Cardiac fibroblast (primary cell): ENCODE results near the gene COL4A4.
A peak's percentile ranks its signal among the peaks of the same experiment; 100 is the strongest.

Source experiments
- DNase-seq, 2 donors: peaks; one replicate each; pipeline versions ENCODE4 v3.0.0 to v3.0.0-alpha.2; 2010; ENCODE audit warnings: low read depth in 2 of 2
- H3K4me3 ChIP-seq, 2 donors: replicated peaks in 1 of 2; 1 replicate in 1 of 2; 2 replicates in 1 of 2; pipeline ENCODE4 v1.5.1; 2011; ENCODE audit warnings: low read depth in 2 of 2, low read length in 2 of 2, mild to moderate bottlenecking in 2 of 2, moderate library complexity in 1 of 2
- CTCF ChIP-seq: IDR thresholded peaks from one replicate; pipeline ENCODE4 v1.5.1; 2011; ENCODE audit warnings: low read depth, mild to moderate bottlenecking, low read length, inconsistent platforms

The COL4A4 gene

DNA sequence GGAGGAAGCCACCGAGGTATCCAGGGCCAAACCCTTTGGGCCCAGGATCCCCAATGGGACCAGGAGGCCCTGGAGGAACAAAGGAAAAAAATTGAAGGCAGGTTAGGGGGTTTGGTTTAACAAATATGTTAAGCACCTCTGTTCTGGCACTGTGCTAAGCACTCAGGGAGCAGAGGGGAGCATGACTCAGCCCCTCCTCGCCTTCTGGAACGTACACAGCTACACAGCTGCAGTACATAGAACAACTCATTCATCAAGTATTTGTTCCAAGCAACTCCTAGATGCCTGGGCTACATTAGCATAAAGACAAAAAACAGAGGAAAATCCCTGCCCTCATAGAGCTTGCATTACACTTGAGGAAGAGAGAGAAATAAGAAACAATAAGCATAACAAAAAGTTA lies 153.6 kb downstream of the COL4A4 start:
- DNase-seq = peak; percentile 19 to 81
- no peak for TF ChIP-seq CTCF

GRCh38 chr2:227007940-227008339 lies 156.1 kb downstream of the COL4A4 start:
- no peak for TF ChIP-seq CTCF
- H3K4me3 ChIP-seq = no peak overlapping the region
- no peak for DNase-seq

More for the DNA sequence above, 153.6 kb downstream of the COL4A4 start:
- no peak overlapping the region for H3K4me3 ChIP-seq

DNA sequence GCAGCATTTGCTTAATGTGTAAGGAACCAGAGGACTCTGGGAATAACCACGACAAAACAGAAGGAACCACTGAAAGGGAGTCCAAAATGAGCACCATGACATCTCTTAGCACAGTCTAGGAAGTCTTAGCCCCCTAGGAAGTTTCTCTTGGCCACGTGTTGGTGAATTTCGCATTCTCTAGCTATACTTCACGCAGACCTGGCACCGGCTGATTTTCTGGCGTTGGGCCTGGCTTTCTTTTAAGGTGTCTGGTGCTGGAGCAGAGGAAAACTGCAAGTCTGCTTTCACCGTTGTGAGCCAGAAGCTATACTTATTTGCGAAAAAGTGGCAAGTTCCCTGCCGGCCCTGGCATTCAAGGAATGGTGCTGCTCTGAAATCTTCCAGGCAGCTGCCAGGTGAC lies 156.9 kb downstream of the COL4A4 start:
- no peak for TF ChIP-seq CTCF
- H3K4me3 ChIP-seq = no peak overlapping the region
- no peak for DNase-seq

- TF ChIP-seq CTCF = no peak
- DNase-seq = no peak
- H3K4me3 ChIP-seq = no peak overlapping the region
Measured at GRCh38 chr2:227006189-227006897, 157.7 kb downstream of the COL4A4 start.

DNA sequence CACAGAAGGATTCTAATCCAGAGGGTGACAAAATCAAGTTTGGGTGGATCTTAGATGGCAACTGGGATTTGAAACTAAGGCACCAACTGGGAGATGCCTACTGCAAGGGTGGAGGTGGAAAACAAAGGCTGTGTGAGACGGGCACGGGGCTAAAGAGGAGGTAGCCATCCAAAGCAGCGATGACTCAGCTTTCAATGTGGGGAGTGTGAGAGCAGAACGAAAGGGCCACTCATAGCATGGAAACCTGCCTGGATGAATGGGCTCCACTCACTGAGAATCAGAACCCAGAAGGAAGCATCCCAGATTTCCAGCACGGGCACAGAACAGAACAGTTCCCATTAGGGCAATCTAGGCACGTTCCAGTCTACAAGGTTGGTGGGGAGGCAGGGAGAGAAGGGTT lies 159.5 kb downstream of the COL4A4 start:
- TF ChIP-seq CTCF = no peak
- no peak overlapping the region for H3K4me3 ChIP-seq
- DNase-seq = no peak

- H3K4me3 ChIP-seq = no peak overlapping the region
- TF ChIP-seq CTCF = no peak
- no peak for DNase-seq
Measured at GRCh38 chr2:227000123-227000522, 163.9 kb downstream of the COL4A4 start.

GRCh38 chr2:226999661-227000060 lies 164.3 kb downstream of the COL4A4 start:
- TF ChIP-seq CTCF = no peak
- peak in 1 of 2 donors; percentile 48 for DNase-seq
- no peak overlapping the region for H3K4me3 ChIP-seq
